Keratinocyte (primary cell): ENCODE data around the gene LRRC46. TPM values are rescaled to one million over a fixed set of nuclear protein-coding genes. Genes with fewer than 3 reads are reported as not detected.

Experiments used
- DNase-seq: peaks from one replicate; pipeline ENCODE4 v3.0.0-alpha.2; 2011; ENCODE audit warnings: low read depth, missing footprints, low spot score
- FAIRE-seq: peaks from 2 replicates; lab custom pipeline; 2011; peaks lifted over from hg19 to GRCh38; lab: Jason Lieb, UNC
- H2AFZ ChIP-seq: 2 replicates; pipeline ENCODE4 v1.6.0; 2012; ENCODE audit warnings: low read length, control low read depth, inconsistent platforms; ENCODE audit not compliant: control insufficient read depth
- H3K27ac ChIP-seq: 2 replicates; pipeline ENCODE4 v1.5.1; 2011; ENCODE audit warnings: low read length; ENCODE audit not compliant: control insufficient read depth, insufficient read depth
- H3K27me3 ChIP-seq: 3 replicates; pipeline ENCODE4 v1.6.0; 2011; ENCODE audit warnings: low read length; ENCODE audit not compliant: control insufficient read depth, insufficient read depth; ENCODE audit errors: extremely low read depth
- H3K36me3 ChIP-seq, 2 experiments: 2 replicates in 1 of 2; 3 replicates in 1 of 2; pipeline ENCODE4 v1.5.1; 2011; ENCODE audit warnings: low read length in 2 of 2, mild to moderate bottlenecking in 1 of 2; ENCODE audit not compliant: control insufficient read depth in 2 of 2, insufficient read depth in 2 of 2; ENCODE audit errors: extremely low read depth in 1 of 2
- H3K4me1 ChIP-seq: 3 replicates; pipeline ENCODE4 v1.5.1; 2011; ENCODE audit warnings: low read length; ENCODE audit not compliant: control insufficient read depth, insufficient read depth; ENCODE audit errors: extremely low read depth
- H3K4me2 ChIP-seq: 3 replicates; pipeline ENCODE4 v1.6.0; 2011; ENCODE audit warnings: low read depth, low read length; ENCODE audit not compliant: control insufficient read depth, insufficient read depth; ENCODE audit errors: extremely low read depth
- H3K4me3 ChIP-seq, 3 experiments: fragments of 200-600 bp in 1 of 3; sonication (generic) in 1 of 3; 2 replicates in 2 of 3; 3 replicates in 1 of 3; pipeline ENCODE4 v1.5.1; 2011 to 2016; ENCODE audit warnings: low read length in 3 of 3, mild to moderate bottlenecking in 3 of 3, control low read depth in 2 of 3, inconsistent platforms in 1 of 3, low read depth in 1 of 3, mixed read lengths in 1 of 3, mixed run types in 1 of 3, moderate library complexity in 1 of 3; ENCODE audit not compliant: control insufficient read depth in 2 of 3, insufficient read depth in 2 of 3; ENCODE audit errors: extremely low read depth in 1 of 3
- H3K79me2 ChIP-seq: 2 replicates; pipeline ENCODE4 v1.6.0; 2012; ENCODE audit warnings: low read length; ENCODE audit not compliant: control insufficient read depth, insufficient read depth
- H3K9ac ChIP-seq: 3 replicates; pipeline ENCODE4 v1.6.0; 2011; ENCODE audit warnings: low read length; ENCODE audit not compliant: control insufficient read depth, insufficient read depth; ENCODE audit errors: extremely low read depth
- H3K9me1 ChIP-seq: 3 replicates; pipeline ENCODE4 v1.6.0; 2011; ENCODE audit warnings: low read length; ENCODE audit not compliant: control insufficient read depth, insufficient read depth; ENCODE audit errors: extremely low read depth
- H3K9me3 ChIP-seq: 2 replicates; pipeline ENCODE4 v1.5.1; 2012; ENCODE audit warnings: low read depth, low read length; ENCODE audit not compliant: control insufficient read depth
- H4K20me1 ChIP-seq: 3 replicates; pipeline ENCODE4 v1.6.0; 2011; ENCODE audit warnings: low read length; ENCODE audit not compliant: control insufficient read depth, insufficient read depth; ENCODE audit errors: extremely low read depth
- EZH2 ChIP-seq: IDR thresholded peaks from one replicate; pipeline ENCODE4 v1.6.1; 2012; ENCODE audit warnings: inconsistent platforms, mild to moderate bottlenecking, low read length, moderate library complexity
- dilution Hi-C: fragments of 300-500 bp; cut with MboI; formaldehyde crosslinking; loops from one replicate; pipeline ENCODE4 v1.7.0; 2020; ENCODE audit warnings: low sequenced_read_pairs; ENCODE audit not compliant: extremely low pct_ligation_motif_present
- polyA plus RNA-seq, 5 experiments: library from polyadenylated mRNA; depleted of rRNA in 3 of 5; stranded (reverse) in 3 of 5; stranded (forward) in 1 of 5; unstranded in 1 of 5; fragments of >200 nt; gene quantifications; 1 replicate in 1 of 5; 2 replicates in 3 of 5; 3 replicates in 1 of 5; pipeline versions ENCODE4 v1.2.1 to v1.2.3, GENCODE V29; 2011 to 2012; ENCODE audit warnings: missing spikeins in 2 of 5, low read depth in 1 of 5, low replicate concordance in 1 of 5
- TF ChIP-seq, protein P1 (sequence below), 3 experiments: IDR thresholded peaks in 1 of 3; conservative IDR thresholded peaks in 1 of 3; optimal IDR thresholded peaks in 1 of 3; 2 replicates in 2 of 3; 3 replicates in 1 of 3; pipeline versions ENCODE3 to v1.5.1; 2011; ENCODE audit warnings: low read length in 3 of 3, mild to moderate bottlenecking in 3 of 3, moderate library complexity in 2 of 3, control low read depth in 1 of 3, inconsistent platforms in 1 of 3; ENCODE audit not compliant: insufficient read depth in 2 of 3; ENCODE audit errors: extremely low read depth in 1 of 3

Gene LRRC46
- polyA plus RNA-seq, 1 donor (not counting 4 experiments of a cell fraction or from before 2014, with no cell fraction given) = 0.43 TPM

DNA sequence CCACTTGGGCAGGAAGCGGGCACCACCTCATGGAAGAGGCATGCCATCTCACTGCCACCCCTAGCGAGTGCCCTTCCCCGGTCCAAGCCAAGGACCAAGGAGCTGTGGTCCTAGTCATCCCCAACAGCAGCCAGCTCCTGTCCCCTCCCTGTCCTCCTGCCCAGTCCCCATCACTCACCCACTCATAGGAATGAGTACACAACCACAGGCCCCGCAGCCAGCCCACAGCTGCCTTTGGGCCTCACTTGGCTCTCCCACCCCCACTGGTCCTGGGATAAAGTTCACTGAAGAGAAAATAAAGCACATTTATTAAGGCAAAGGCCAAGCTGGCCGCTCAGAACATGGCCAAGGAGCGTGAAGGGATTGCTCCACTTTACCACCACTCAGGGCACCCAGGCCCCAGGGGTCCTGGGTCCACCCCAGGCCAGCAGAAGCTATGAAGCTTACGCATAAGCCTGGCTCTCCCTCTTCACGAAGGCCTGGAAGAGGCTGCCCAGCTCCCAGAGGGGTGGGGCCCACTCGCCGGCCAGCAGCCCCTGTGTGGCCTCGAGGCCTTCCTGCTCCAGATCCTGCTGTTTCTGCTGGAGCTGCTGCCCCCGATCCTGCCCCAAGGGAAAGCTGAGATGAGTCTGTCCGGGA is 6.0 kb downstream of the LRRC46 start:
- no peak overlapping the region for H3K27ac ChIP-seq
- no peak overlapping the region for H3K4me3 ChIP-seq
- dilution Hi-C loops = no loop called here
- FAIRE-seq = no peak
- no peaks in the 10 kb centered on the region for H3K9me1 ChIP-seq
- TF ChIP-seq, protein P1, sequence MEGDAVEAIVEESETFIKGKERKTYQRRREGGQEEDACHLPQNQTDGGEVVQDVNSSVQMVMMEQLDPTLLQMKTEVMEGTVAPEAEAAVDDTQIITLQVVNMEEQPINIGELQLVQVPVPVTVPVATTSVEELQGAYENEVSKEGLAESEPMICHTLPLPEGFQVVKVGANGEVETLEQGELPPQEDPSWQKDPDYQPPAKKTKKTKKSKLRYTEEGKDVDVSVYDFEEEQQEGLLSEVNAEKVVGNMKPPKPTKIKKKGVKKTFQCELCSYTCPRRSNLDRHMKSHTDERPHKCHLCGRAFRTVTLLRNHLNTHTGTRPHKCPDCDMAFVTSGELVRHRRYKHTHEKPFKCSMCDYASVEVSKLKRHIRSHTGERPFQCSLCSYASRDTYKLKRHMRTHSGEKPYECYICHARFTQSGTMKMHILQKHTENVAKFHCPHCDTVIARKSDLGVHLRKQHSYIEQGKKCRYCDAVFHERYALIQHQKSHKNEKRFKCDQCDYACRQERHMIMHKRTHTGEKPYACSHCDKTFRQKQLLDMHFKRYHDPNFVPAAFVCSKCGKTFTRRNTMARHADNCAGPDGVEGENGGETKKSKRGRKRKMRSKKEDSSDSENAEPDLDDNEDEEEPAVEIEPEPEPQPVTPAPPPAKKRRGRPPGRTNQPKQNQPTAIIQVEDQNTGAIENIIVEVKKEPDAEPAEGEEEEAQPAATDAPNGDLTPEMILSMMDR (optimal IDR thresholded peaks at IDR 0.05 in 1 of 3, IDR thresholded peaks at IDR 0.05 in 1 of 3, conservative IDR thresholded peaks at IDR 0.05 in 1 of 3; ENCODE audit: extremely low read depth in 1 of 3, insufficient read depth in 2 of 3, low read length in 3 of 3) = no peak
- no peak for TF ChIP-seq EZH2
- H3K79me2 ChIP-seq = peaks cover 5% of the 10 kb centered on the region
- H3K36me3 ChIP-seq = peaks cover 0 to 19% of the 10 kb centered on the region in 2 experiments
- no peaks in the 10 kb centered on the region for H3K27me3 ChIP-seq
- H3K9ac ChIP-seq = no peak overlapping the region
- H3K4me1 ChIP-seq = peaks cover 13% of the 10 kb centered on the region
- H3K9me3 ChIP-seq = no peaks in the 10 kb centered on the region
- H3K4me2 ChIP-seq = no peak overlapping the region
- no peaks in the 10 kb centered on the region for H4K20me1 ChIP-seq
- H2AFZ ChIP-seq = no peak overlapping the region
- no peak for DNase-seq

DNA sequence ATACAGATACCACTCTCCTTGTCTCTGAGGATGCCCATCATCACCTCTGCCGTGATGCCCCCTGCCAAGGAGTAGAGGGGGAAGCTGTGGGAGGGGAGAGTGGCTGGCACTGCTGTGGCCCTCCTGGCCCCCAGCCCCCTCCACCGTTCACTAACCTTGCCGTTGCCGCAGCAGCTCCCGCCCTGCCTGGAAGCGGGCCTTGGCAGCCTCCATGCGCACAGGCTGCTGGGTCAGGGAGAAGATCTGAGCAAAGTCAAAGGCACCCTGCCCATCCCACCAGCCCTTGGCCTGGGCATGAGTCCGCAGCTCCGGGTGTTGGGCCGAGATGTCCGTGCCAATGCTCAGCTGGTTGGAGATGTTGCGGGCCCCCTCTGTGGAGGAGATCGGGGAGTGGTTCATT is 7.2 kb downstream of the LRRC46 start:
- Histone ChIP-seq H2AFZ (no peak overlapping the region), H3K9ac (no peak overlapping the region), H3K27me3 (no peaks in the 10 kb centered on the region), H3K9me3 (no peaks in the 10 kb centered on the region), H3K4me3 (no peak overlapping the region), H3K4me2 (no peak overlapping the region), H3K4me1 (peaks cover 21% of the 10 kb centered on the region), H3K36me3 (peaks cover 0 to 19% of the 10 kb centered on the region in 2 experiments), H4K20me1 (no peaks in the 10 kb centered on the region), H3K27ac (no peak overlapping the region), H3K79me2 (peaks cover 5% of the 10 kb centered on the region), H3K9me1 (no peaks in the 10 kb centered on the region)
- DNase-seq = no peak
- dilution Hi-C loops = no loop called here
- no peak for TF ChIP-seq EZH2
- TF ChIP-seq, protein P1 (optimal IDR thresholded peaks at IDR 0.05 in 1 of 3, IDR thresholded peaks at IDR 0.05 in 1 of 3, conservative IDR thresholded peaks at IDR 0.05 in 1 of 3; ENCODE audit: extremely low read depth in 1 of 3, insufficient read depth in 2 of 3, low read length in 3 of 3) = no peak
- no peak for FAIRE-seq
